GM12878 (cell line): ENCODE measurements around the gene TRAPPC2. TPM values are rescaled to one million over a fixed set of nuclear protein-coding genes. Genes with fewer than 3 reads are reported as not detected.
A peak's percentile ranks its signal among the peaks of the same experiment; 100 is the strongest.

Experiments used
- ATAC-seq: fragments of 200-7000 bp; cut with Tn5 transposase; 3 replicates; pipeline ENCODE4 v1.9.1; 2020; ENCODE audit warnings: mild to moderate bottlenecking, moderate library complexity
- BruUV-seq: library from RNA; stranded (reverse); fragments of 400-500 nt; replicated peaks from 2 replicates; lab custom pipeline; 2021; lab: Mats Ljungman, UMichigan
- CTCF ChIA-PET: fragments of 300-600 bp; sonication (Branson Sonifier 250); formaldehyde crosslinking; extraction: SDS; loops from one replicate; lab custom pipeline; 2021; ENCODE audit warnings: inconsistent platforms; lab: Yijun Ruan, JAX
- POLR2A ChIA-PET: fragments of 350-600 bp; formaldehyde crosslinking; extraction: SDS; loops from one replicate; lab custom pipeline; 2021; ENCODE audit warnings: inconsistent platforms; lab: Charles Lee
- RAD21 ChIA-PET: fragments of 300-600 bp; sonication (Branson Sonifier 250); formaldehyde crosslinking; loops from one replicate; lab custom pipeline; 2023; ENCODE audit warnings: antibody characterized with exemption; ENCODE audit not compliant: unreplicated experiment; lab: Charles Lee
- SMC1A ChIA-PET: fragments of 300-600 bp; sonication (Branson Sonifier 250); formaldehyde crosslinking; loops from one replicate; lab custom pipeline; 2023; ENCODE audit not compliant: unreplicated experiment, uncharacterized antibody; lab: Charles Lee
- DNase-seq: peaks from one replicate; pipeline ENCODE4 v3.0.0-alpha.2; 2011; ENCODE audit warnings: low read depth, low spot score
- FAIRE-seq: peaks from 3 replicates; lab custom pipeline; 2011; peaks lifted over from hg19 to GRCh38; lab: Jason Lieb, UNC
- H2AFZ ChIP-seq: 2 replicates; pipeline ENCODE4 v1.6.0; 2011; ENCODE audit warnings: low read depth, low read length, control low read depth; ENCODE audit not compliant: control insufficient read depth
- H3K27ac ChIP-seq: 2 replicates; pipeline ENCODE4 v1.5.1; 2011; ENCODE audit warnings: control low read depth; ENCODE audit not compliant: control insufficient read depth, insufficient read depth
- H3K27me3 ChIP-seq, 2 experiments: replicated peaks in 1 of 2; 2 replicates each; pipeline versions ENCODE4 v1.6.0 to v1.6.1; 2011; ENCODE audit warnings: low read length in 1 of 2; ENCODE audit not compliant: control insufficient read depth in 2 of 2, insufficient read depth in 2 of 2
- H3K36me3 ChIP-seq, 2 experiments: 2 replicates each; pipeline ENCODE4 v1.5.1; 2011; ENCODE audit warnings: low read length in 1 of 2; ENCODE audit not compliant: control insufficient read depth in 2 of 2, insufficient read depth in 2 of 2
- H3K4me1 ChIP-seq: 2 replicates; pipeline ENCODE4 v1.6.1; 2011; ENCODE audit warnings: mild to moderate bottlenecking, low read length, moderate library complexity, mixed read lengths; ENCODE audit not compliant: control insufficient read depth, insufficient read depth
- H3K4me2 ChIP-seq: 2 replicates; pipeline ENCODE4 v1.6.0; 2011; ENCODE audit warnings: control low read depth; ENCODE audit not compliant: control insufficient read depth, insufficient read depth
- H3K4me3 ChIP-seq: fragments of 200-600 bp; sonication (generic); 2 replicates; pipeline ENCODE4 v1.5.1; 2016
- H3K79me2 ChIP-seq: 2 replicates; pipeline ENCODE4 v1.6.0; 2011; ENCODE audit warnings: low read length; ENCODE audit not compliant: control insufficient read depth, insufficient read depth
- H3K9ac ChIP-seq: 2 replicates; pipeline ENCODE4 v1.8.0; 2011; ENCODE audit warnings: low read length, control low read depth, mixed read lengths; ENCODE audit not compliant: control insufficient read depth, insufficient read depth
- H3K9me3 ChIP-seq: replicated peaks from 3 replicates; pipeline ENCODE4 v1.5.1; 2011; ENCODE audit warnings: mild to moderate bottlenecking, low read length; ENCODE audit not compliant: control insufficient read depth, insufficient read depth
- H4K20me1 ChIP-seq: 2 replicates; pipeline ENCODE4 v1.6.0; 2011; ENCODE audit not compliant: control insufficient read depth, insufficient read depth
- BCL3 ChIP-seq: IDR thresholded peaks from 2 replicates; pipeline ENCODE4 v1.6.1; 2011; ENCODE audit warnings: borderline replicate concordance, low read depth, mild to moderate bottlenecking, moderate library complexity, low read length; ENCODE audit not compliant: insufficient read depth, poor library complexity, severe bottlenecking
- BHLHE40 ChIP-seq, 2 experiments: fragments of 450-650 bp in 1 of 2; IDR thresholded peaks; 2 replicates each; pipeline ENCODE4 v1.6.1; 2011 to 2017; ENCODE audit warnings: low read depth in 2 of 2, borderline replicate concordance in 1 of 2, improper control_type of control experiment in 1 of 2, low read length in 1 of 2, mild to moderate bottlenecking in 1 of 2
- CUX1 ChIP-seq: IDR thresholded peaks from 2 replicates; pipeline ENCODE4 v1.6.1; 2012; ENCODE audit warnings: improper control_type of control experiment, low read depth, low read length; ENCODE audit not compliant: insufficient replicate concordance
- EP300 ChIP-seq, 2 experiments: fragments of 150-350 bp in 1 of 2; IDR thresholded peaks; 2 replicates each; pipeline ENCODE4 v1.6.1; 2011 to 2012; ENCODE audit warnings: low read depth in 2 of 2, low read length in 2 of 2, borderline replicate concordance in 1 of 2, improper control_type of control experiment in 1 of 2, inconsistent platforms in 1 of 2; ENCODE audit not compliant: control insufficient read depth in 1 of 2
- FOXK2 ChIP-seq: fragments of 450-650 bp; IDR thresholded peaks from 2 replicates; pipeline ENCODE4 v1.6.1; 2017; ENCODE audit warnings: mild to moderate bottlenecking, moderate library complexity
- MLLT1 ChIP-seq: fragments of 450-650 bp; IDR thresholded peaks from 2 replicates; pipeline ENCODE4 v1.6.1; 2016; ENCODE audit warnings: mild to moderate bottlenecking
- RAD51 ChIP-seq: fragments of 450-650 bp; IDR thresholded peaks from 2 replicates; pipeline ENCODE4 v1.6.1; 2016; ENCODE audit warnings: moderate library complexity, mild to moderate bottlenecking, inconsistent platforms
- RFX5 ChIP-seq: IDR thresholded peaks from 2 replicates; pipeline ENCODE4 v1.6.1; 2011; ENCODE audit warnings: low read depth, low read length, improper control_type of control experiment
- SIN3A ChIP-seq: IDR thresholded peaks from 2 replicates; pipeline ENCODE4 v1.6.1; 2012; ENCODE audit warnings: low read depth, low read length, improper control_type of control experiment
- ZBTB33 ChIP-seq: fragments of 450-650 bp; IDR thresholded peaks from 2 replicates; pipeline ENCODE4 v1.6.1; 2017; ENCODE audit warnings: mild to moderate bottlenecking
- WGBS: methylation state at CpG from one replicate; pipeline ENCODE4 v1.1.6; 2016; ENCODE audit warnings: low lambda C conversion rate; ENCODE audit not compliant: insufficient replicate concordance, insufficient coverage; ENCODE audit errors: missing lambda C conversion rate; 5-methylcytosine and 5-hydroxymethylcytosine counted together
- in situ Hi-C: fragments of 300-500 bp; cut with MboI; formaldehyde crosslinking; loops from 9 replicates; pipeline ENCODE4 v1.14.3; 2018; ENCODE audit warnings: mixed read lengths
- intact Hi-C: fragments of 100-400 bp; cut with micrococcal nuclease; formaldehyde crosslinking; loops from one replicate; pipeline ENCODE4 v1.14.2; 2022; ENCODE audit not compliant: unreplicated experiment
- polyA plus RNA-seq, 11 experiments: library from polyadenylated mRNA; depleted of rRNA in 4 of 11; unstranded in 6 of 11; stranded (reverse) in 5 of 11; fragments of >200 nt; fragmentation: Nextera tagmentation in 4 of 11; fragmentation: Illumina TruSeq in 1 of 11; extraction: Ambion mirVana in 4 of 11; extraction: Trizol in 1 of 11; gene quantifications; 1 replicate in 1 of 11; 2 replicates in 10 of 11; pipeline versions ENCODE4 v1.2.1 to v1.2.3, GENCODE V29; 2011 to 2016; ENCODE audit warnings: inconsistent platforms in 2 of 11, missing spikeins in 2 of 11, low read depth in 1 of 11
- total RNA-seq, 4 experiments: library from RNA; depleted of rRNA in 3 of 4; stranded (reverse); fragments of >200 nt in 3 of 4; fragmentation: Illumina TruSeq in 1 of 4; extraction: Trizol in 1 of 4; gene quantifications; 2 replicates each; pipeline versions ENCODE4 v1.2.1 to v1.2.3, GENCODE V29; 2013 to 2021

The TRAPPC2 gene
- total and polyA plus RNA-seq, 10 of the 15 experiments (the other 5 are each of a cell fraction or from before 2014, with no cell fraction given) = 12.4 to 28.4 (median 21.3) TPM

GRCh38 chrX:13689741-13690211 is 44.6 kb downstream of the TRAPPC2 start:
- Histone ChIP-seq H3K9me3 (no peaks in the 10 kb centered on the region; the same call in 2 of the 3 replicates), H2AFZ (peak overlapping the region; percentile 77; the same call in 1 of the 2 replicates), H3K9ac (peak overlapping the region; percentile 93), H3K79me2 (peaks cover 60% of the 10 kb centered on the region), H3K4me2 (peak overlapping the region; percentile 75), H3K4me1 (peaks cover 16% of the 10 kb centered on the region), H3K27me3 (no peaks in the 10 kb centered on the region), H3K4me3 (peak overlapping the region; percentile 84), H3K27ac (peak overlapping the region; percentile 91), H4K20me1 (0 out of 2 replicates have a peak, but pooled peaks cover 2% of the 10 kb centered on the region), H3K36me3 (no peaks in the 10 kb centered on the region)
- ChIA-PET POLR2A (interaction anchor here (1.0 to 10.2 kb wide), 4 partner anchors 17 to 45 kb away, joined by 3 to 130 read pairs (median 28); partner anchors contain the start of genes OFD1 and TRAPPC2), CTCF (interaction anchor here (1.6 to 10.2 kb wide), 4 partner anchors 8 to 45 kb away, joined by 4 to 89 read pairs (median 19); partner anchors contain the start of genes OFD1 and TRAPPC2), SMC1A (interaction anchor here (0.9 to 13.8 kb wide), 10 partner anchors 7 to 342 kb away, joined by 5 to 198 read pairs (median 76); partner anchors contain the start of genes OFD1 and TRAPPC2), RAD21 (interaction anchor here (2.2 to 11.4 kb wide), 6 partner anchors 8 to 63 kb away, joined by 10 to 175 read pairs (median 40); no protein-coding TSS in a partner anchor)
- DNase-seq = no peak
- ATAC-seq = no peak
- intact Hi-C loops (loop anchor here (2.0 to 10.0 kb wide), 3 partner anchors 45 to 735 kb away; partner anchors contain the start of genes OFD1 and TRAPPC2), in situ Hi-C loops (no loop called here)
- FAIRE-seq = no peak
- TSS peak; percentile 65 for BruUV-seq
- WGBS = 12% methylated on average over 16 of the region's 16 CpGs
- TF ChIP-seq CUX1 = no peak
- TF ChIP-seq MLLT1 = peak; percentile 71
- TF ChIP-seq ZBTB33 = no peak
- no peak for TF ChIP-seq RFX5
- no peak for TF ChIP-seq BCL3
- TF ChIP-seq RAD51 = peak; percentile 83
- TF ChIP-seq EP300 (IDR thresholded peaks at IDR 0.05; ENCODE audit: borderline replicate concordance in 1 of 2, control insufficient read depth in 1 of 2, low read depth in 2 of 2, low read length in 2 of 2) = no peak
- peak; percentile 79 to 86 for TF ChIP-seq BHLHE40 (IDR thresholded peaks at IDR 0.05; ENCODE audit: borderline replicate concordance in 1 of 2, low read depth in 2 of 2, low read length in 1 of 2)
- no peak for TF ChIP-seq FOXK2
- no peak for TF ChIP-seq SIN3A
